Fibroblast of pulmonary artery (primary cell): ENCODE results near the gene PLOD2.
A peak's percentile ranks its signal among the peaks of the same experiment; 100 is the strongest.

Experiments
- DNase-seq: peaks from one replicate; pipeline ENCODE4 v3.0.0-alpha.2; 2010; ENCODE audit warnings: low read depth
- H3K4me3 ChIP-seq: replicated peaks from 2 replicates; pipeline ENCODE4 v1.5.1; 2011; ENCODE audit warnings: low read depth, mild to moderate bottlenecking, control low read depth, low read length, moderate library complexity
- TF ChIP-seq, protein P1 (sequence below): IDR thresholded peaks from 2 replicates; pipeline ENCODE4 v1.5.1; 2011; ENCODE audit warnings: mild to moderate bottlenecking, control low read depth, low read length, inconsistent platforms; ENCODE audit errors: missing control alignments

Gene PLOD2

GRCh38 chr3:146195030-146195429 lies 34.0 kb upstream of the PLOD2 start:
- no peak for DNase-seq
- H3K4me3 ChIP-seq = no peak overlapping the region
- TF ChIP-seq, protein P1, sequence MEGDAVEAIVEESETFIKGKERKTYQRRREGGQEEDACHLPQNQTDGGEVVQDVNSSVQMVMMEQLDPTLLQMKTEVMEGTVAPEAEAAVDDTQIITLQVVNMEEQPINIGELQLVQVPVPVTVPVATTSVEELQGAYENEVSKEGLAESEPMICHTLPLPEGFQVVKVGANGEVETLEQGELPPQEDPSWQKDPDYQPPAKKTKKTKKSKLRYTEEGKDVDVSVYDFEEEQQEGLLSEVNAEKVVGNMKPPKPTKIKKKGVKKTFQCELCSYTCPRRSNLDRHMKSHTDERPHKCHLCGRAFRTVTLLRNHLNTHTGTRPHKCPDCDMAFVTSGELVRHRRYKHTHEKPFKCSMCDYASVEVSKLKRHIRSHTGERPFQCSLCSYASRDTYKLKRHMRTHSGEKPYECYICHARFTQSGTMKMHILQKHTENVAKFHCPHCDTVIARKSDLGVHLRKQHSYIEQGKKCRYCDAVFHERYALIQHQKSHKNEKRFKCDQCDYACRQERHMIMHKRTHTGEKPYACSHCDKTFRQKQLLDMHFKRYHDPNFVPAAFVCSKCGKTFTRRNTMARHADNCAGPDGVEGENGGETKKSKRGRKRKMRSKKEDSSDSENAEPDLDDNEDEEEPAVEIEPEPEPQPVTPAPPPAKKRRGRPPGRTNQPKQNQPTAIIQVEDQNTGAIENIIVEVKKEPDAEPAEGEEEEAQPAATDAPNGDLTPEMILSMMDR = no peak

GRCh38 chr3:146191051-146191450 lies 30.1 kb upstream of the PLOD2 start:
- no peak overlapping the region for H3K4me3 ChIP-seq
- DNase-seq = no peak
- TF ChIP-seq, protein P1 = no peak

- peak; percentile 74 for DNase-seq
- no peak overlapping the region for H3K4me3 ChIP-seq
- TF ChIP-seq, protein P1 = peak; percentile 79
Measured at GRCh38 chr3:146189519-146190173, 28.7 kb upstream of the PLOD2 start.

- no peak overlapping the region for H3K4me3 ChIP-seq
- peak; percentile 65 for DNase-seq
- TF ChIP-seq, protein P1 = peak; percentile 59
Measured at GRCh38 chr3:146187334-146187950, 26.5 kb upstream of the PLOD2 start.

DNA sequence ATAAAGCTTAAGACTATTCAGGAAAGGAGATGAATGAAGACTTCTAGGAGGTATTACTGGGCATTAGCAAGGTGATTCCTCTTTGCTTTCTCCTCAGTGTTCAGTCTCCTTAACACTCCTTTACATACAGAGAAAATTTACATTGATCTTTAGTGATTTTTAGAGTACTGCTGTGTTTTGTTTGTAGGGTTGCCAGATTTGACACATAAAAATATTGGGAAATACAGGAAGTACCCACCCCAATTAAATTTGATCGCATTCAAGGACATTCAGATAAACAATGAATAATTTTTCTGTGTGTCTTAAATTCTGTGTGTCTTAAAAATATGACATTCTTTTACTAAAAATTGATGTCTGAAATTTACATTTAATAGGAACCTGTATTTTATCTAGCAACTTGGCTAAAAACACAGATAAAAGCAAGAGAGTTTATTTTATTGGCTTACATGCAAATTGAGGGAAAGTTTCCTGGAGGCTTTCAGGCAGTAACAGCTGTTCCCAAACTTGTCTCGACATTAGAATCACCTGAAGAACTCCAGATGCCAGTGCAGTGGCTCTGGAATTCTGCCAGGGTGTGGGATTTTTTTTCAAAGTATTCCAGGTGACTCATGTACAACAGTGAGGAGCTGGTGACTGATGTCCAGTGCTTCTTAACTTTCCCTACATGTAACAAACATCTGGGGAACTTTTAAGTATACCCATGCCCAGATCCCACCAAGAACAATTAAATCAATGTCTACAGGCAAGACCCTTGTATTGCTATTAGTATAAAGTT lies 23.4 kb upstream of the PLOD2 start:
- peak; percentile 61 for DNase-seq
- H3K4me3 ChIP-seq = no peak overlapping the region
- TF ChIP-seq, protein P1 = no peak

DNA sequence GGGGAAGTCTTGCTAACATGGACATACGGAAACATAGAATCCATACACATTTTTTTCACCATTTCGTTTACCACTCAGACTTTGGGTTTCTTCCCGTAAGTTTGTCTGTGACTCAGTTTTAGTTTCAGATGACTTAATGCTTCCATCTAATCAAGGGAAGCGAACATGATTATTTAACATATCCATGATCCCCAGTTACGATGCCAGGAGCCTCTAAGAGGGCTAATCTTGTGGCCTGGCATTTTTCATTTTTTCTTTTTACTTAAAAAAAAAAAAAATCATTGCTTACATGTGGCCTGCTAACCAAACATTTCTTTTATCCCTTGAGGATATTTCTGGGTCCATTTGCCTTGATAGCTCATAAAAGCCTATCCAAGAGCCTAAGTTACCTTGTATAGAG lies 20.2 kb upstream of the PLOD2 start:
- H3K4me3 ChIP-seq = no peak overlapping the region
- TF ChIP-seq, protein P1 = no peak
- DNase-seq = no peak
